ENCODE data around the gene PRCD. TPM values are rescaled to one million over a fixed set of nuclear protein-coding genes. Genes with fewer than 3 reads are reported as not detected.

Gene PRCD
- total RNA-seq (1 to 10 TPM in 2 of 6 donors, under 1 TPM in 4; 0.55 to 3.0 (median 0.84) TPM), polyA plus RNA-seq (1 to 10 TPM; 5.2 to 7.3 TPM)

DNA sequence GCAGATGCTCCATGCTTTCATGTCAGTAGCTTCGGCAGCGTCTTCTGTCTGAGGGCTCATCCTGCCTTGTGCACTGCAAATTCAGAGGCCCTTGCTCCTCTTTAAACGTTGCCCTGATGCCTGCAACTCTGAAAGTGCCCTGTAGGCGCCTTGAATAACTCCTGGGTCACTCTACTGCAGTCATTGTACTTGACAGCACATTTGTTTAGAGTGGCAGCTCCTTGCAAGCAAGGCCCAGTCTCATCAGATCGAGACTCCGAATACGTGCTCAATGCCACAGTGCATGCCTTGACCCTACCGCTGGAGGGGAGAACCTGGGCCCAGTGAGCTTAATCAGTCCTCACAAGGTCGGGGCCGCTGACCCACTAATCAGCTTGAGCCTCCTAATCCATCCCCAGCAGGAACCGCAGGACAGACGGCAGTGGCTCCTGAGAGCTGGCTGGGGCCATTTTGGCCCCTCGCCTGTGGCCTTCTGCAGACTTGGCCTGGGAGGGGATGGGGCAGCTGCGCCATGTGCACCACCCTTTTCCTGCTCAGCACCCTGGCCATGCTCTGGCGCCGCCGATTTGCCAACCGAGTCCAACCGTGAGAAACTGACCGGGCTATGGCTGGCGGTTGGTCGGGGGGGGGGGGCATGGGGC lies at the start of gene PRCD:
TSS of gene PRCD (plus strand) at position 414 of the 641 bp plus-strand sequence. CDS start at position 512, 98 bp downstream.
- WGBS, 2 donors: 77 to 86% methylated on average over 21 to 22 of the region's 22 CpGs
- peaks cover 0 to 10% (median 3%) of the 10 kb centered on the region in 3 donors for H3K4me1 ChIP-seq
- no peaks in the 10 kb centered on the region for H3K27me3 ChIP-seq
- H3K4me3 ChIP-seq: peak within 1 kb of the TSS in 2 of 4 donors; percentile 23 to 31
- FAIRE-seq (no peak), DNase-seq (peak in 1 of 6 donors; percentile 66), ATAC-seq (no peak)
- H3K36me3 ChIP-seq: no peaks in the 10 kb centered on the region
- TF ChIP-seq, protein P1, sequence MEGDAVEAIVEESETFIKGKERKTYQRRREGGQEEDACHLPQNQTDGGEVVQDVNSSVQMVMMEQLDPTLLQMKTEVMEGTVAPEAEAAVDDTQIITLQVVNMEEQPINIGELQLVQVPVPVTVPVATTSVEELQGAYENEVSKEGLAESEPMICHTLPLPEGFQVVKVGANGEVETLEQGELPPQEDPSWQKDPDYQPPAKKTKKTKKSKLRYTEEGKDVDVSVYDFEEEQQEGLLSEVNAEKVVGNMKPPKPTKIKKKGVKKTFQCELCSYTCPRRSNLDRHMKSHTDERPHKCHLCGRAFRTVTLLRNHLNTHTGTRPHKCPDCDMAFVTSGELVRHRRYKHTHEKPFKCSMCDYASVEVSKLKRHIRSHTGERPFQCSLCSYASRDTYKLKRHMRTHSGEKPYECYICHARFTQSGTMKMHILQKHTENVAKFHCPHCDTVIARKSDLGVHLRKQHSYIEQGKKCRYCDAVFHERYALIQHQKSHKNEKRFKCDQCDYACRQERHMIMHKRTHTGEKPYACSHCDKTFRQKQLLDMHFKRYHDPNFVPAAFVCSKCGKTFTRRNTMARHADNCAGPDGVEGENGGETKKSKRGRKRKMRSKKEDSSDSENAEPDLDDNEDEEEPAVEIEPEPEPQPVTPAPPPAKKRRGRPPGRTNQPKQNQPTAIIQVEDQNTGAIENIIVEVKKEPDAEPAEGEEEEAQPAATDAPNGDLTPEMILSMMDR (IDR thresholded peaks at IDR 0.05): no peak
- no peaks in the 10 kb centered on the region for H3K9me3 ChIP-seq
- intact Hi-C loops (cut with DNase I): loop anchor here in 1 of 3 donors (10.0 kb wide), 1 partner anchor 165 kb away; no protein-coding TSS in a partner anchor
- H3K27ac ChIP-seq: peak within 1 kb of the TSS in 1 of 4 donors; percentile 16

DNA sequence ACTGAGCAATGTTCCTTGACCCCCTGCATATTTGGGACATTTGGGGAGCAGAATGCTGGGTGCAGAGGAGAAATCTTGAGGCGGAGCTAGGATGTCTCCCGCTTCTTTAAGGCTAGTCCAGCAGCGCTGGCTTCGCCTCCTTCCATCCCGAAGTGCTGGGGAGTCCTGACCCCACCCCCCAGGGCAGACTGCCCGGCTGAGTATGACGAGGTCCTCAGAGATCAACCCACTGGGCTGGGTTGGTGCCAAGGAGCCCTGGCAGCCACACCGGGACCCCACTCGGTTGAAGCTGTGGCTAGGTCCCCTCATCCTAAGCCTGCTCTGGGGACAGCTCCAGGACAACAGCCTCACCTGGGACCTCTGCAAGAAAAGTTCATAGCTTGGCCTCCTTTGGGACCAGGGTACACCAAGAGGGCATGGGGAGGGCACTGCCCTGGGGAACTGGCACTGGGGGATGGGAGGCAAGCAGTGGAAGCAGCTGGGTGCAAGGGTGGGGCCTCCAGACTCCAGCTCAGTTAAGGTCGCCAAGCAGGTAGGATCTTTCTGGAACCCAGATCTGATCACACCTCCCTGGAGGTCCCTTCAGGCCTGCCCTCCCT lies 49.6 kb upstream of the PRCD start:
- WGBS, 2 donors: 68 to 72% methylated on average over 10 of the region's 10 CpGs
- Histone ChIP-seq H3K36me3 (no peaks in the 10 kb centered on the region), H3K27ac (no peak overlapping the region), H3K9me3 (no peaks in the 10 kb centered on the region), H3K4me3 (no peak overlapping the region), H3K4me1 (no peaks in the 10 kb centered on the region), H3K27me3 (no peaks in the 10 kb centered on the region)
- no peak for ATAC-seq
- peak in 2 of 6 donors; percentile 44 to 62 for DNase-seq
- TF ChIP-seq, protein P1 (IDR thresholded peaks at IDR 0.05): no peak
- FAIRE-seq: no peak
- intact Hi-C loops (cut with DNase I): no loop called here

- Histone ChIP-seq H3K27me3 (no peaks in the 10 kb centered on the region), H3K36me3 (no peaks in the 10 kb centered on the region), H3K27ac (peak overlapping the region in 2 of 4 donors; percentile 63 to 80), H3K9me3 (no peaks in the 10 kb centered on the region), H3K4me3 (no peak overlapping the region), H3K4me1 (no peaks in the 10 kb centered on the region)
- TF ChIP-seq, protein P1 (IDR thresholded peaks at IDR 0.05): no peak
- intact Hi-C loops (cut with DNase I): no loop called here
- peak in 2 of 6 donors; percentile 22 to 54 for DNase-seq
- FAIRE-seq: no peak
- WGBS, 2 donors: 88 to 91% methylated on average over 17 of the region's 17 CpGs
- peak in 2 of 4 donors; percentile 3 for ATAC-seq
Observed at GRCh38 chr17:76491271-76492122, 48.3 kb upstream of the PRCD start.

GRCh38 chr17:76492123-76492988 lies 47.5 kb upstream of the PRCD start:
- Histone ChIP-seq H3K36me3 (no peaks in the 10 kb centered on the region), H3K9me3 (no peaks in the 10 kb centered on the region), H3K4me3 (peak overlapping the region in 1 of 4 donors; percentile 5), H3K4me1 (peaks cover 3 to 4% (median 3%) of the 10 kb centered on the region in 3 donors), H3K27ac (peak overlapping the region in 3 of 4 donors; percentile 17 to 80 (median 63)), H3K27me3 (no peaks in the 10 kb centered on the region)
- WGBS, 2 donors: 73 to 78% methylated on average over 11 of the region's 11 CpGs
- DNase-seq (peak in 2 of 6 donors; percentile 16 to 71), FAIRE-seq (no peak), ATAC-seq (peak in 3 of 4 donors; percentile 11 to 25 (median 16))
- TF ChIP-seq, protein P1 (IDR thresholded peaks at IDR 0.05): no peak
- intact Hi-C loops (cut with DNase I): no loop called here

Data from pancreas (tissue), 10 donors.